Central memory CD4-positive, alpha-beta T cell (primary cell): ENCODE results near the gene PAQR9.

ENCODE experiments used
- DNase-seq: peaks from one replicate; pipeline ENCODE4 v3.0.0; 2022

Gene PAQR9

GRCh38 chr3:142950972-142951371 lies 12.5 kb downstream of the PAQR9 start:
- no peak for DNase-seq

DNA sequence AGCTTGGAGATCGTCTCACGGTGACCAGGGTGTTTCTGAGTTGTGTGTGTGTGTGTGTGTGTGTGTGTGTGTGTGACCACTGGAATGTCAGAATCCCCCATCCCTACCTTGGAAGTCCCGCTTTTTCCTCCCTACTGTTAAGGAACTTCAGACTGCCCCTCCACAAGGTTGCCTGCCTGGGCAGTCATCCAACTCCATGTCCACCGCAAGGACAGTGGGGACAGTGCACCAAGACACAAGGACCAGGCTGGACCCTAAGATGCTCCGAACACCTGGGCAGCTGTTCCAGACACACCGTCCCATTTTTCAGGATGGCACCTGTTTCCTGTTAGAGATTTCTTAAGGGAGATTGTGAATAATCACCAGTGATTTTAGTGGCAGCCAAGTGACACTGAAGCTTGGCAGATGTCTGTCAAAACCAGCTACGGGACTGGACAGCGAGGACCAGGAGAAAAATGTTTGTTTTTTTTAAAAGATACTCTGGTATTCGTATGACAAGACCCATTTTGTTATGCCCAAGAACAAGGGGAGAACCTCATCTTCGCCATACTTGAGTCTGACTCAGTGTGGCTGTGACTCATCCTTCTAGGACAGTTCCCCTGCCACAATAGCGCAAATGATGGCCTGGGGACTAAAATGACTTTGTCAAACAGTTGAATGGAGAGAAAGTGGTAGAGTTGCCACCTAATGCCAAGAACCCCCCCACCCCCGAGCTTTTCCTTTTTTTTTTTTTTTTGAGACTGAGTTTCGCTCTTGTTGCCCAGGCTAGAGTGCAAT lies 15.5 kb downstream of the PAQR9 start:
- DNase-seq = no peak

- DNase-seq = no peak
Observed at GRCh38 chr3:142947352-142947751, 16.1 kb downstream of the PAQR9 start.

DNA sequence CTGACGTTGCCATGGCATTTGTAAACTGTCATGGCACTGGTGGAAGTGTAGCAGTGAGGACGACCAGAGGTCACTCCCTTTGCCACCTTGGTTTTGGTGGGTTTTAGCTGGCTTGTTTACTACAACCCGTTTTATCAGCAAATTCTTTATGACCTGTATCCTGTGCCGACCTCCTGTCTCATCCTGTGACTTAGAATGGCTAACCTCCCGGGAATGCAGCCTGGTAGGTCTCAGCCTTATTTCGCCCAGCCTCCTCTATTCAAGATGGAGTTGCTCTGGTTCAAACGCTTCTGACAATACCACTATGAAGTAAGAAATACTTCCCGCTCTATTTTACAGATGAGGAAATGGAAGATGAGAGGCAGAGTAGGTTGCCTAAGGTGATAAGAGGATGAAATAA lies 16.6 kb downstream of the PAQR9 start:
- no peak for DNase-seq

DNA sequence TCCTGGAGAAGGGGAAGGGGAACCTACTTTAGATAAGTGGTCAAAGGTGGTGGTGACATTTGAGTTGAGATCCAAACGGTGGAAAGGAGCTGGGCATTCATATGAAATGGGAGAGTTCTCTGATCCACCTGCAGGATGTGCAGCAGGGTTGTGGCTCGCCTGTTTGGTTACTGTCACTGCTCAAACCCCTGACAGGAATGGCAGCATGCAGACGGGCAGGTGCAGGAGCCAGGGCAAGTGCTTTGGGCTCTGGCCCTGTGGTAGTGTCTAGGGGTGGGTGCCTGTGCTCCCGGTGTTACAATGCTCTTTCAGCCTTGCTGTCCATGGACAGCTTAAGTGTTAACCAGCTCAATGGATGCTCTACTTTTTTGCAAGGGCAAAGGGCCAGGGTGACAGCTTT lies 18.5 kb downstream of the PAQR9 start:
- no peak for DNase-seq

DNA sequence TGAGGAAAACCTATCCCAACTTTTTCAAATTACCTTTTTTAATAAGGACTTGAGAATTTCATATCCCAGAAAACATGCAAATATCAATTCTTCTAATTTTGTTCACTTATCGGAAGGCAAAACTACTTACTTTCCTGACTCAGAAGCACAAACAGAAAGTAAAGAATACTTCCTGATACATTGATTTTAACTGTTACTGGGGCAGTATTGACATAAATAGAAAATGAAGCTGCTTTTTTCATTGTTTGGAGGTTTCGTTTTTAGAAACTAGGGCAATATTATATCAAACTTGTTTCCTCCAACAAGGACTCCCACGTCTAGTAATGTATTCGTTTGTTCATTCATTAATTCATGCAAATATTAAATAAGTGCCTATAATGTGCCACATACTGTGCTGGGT lies 19.1 kb downstream of the PAQR9 start:
- no peak for DNase-seq

DNA sequence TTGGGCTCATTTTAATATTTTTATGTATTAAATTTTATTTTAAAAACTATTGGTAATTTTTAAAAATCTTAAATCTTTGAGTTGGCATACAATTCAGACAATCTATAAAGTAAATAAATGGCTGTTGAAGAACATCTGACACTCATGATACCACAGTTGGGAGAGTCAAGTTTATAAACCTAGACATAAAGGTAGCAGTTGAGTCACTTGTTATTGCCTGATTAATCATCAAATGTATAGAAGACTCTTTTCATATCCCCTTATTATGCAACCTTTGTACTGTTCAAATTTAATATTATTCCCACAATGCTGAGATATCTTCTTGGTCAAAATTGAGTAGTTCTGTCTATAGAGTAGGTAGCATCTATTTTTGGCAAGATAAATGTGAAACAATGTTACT lies 19.6 kb downstream of the PAQR9 start:
- DNase-seq = no peak

DNA sequence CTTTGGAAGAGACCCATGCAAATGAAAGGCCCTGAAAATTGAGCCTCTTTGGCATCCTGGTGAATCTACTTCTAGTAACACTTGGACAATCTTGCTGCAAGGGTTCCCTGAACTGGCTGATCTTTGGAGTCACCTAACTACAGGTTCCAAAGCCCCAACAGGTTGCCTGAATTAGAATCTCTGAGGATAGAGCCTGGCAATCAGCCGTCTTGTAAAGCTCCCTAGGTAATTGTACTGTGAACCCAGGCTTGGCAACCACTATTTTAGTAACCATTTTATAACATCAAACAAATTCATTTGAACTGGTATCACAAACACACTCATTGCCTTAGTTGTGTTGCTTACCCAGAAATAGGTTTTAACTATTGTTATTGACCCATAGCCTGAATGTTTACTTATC lies 20.1 kb downstream of the PAQR9 start:
- no peak for DNase-seq

- no peak for DNase-seq
Observed at GRCh38 chr3:142941373-142942123, 21.9 kb downstream of the PAQR9 start.

DNA sequence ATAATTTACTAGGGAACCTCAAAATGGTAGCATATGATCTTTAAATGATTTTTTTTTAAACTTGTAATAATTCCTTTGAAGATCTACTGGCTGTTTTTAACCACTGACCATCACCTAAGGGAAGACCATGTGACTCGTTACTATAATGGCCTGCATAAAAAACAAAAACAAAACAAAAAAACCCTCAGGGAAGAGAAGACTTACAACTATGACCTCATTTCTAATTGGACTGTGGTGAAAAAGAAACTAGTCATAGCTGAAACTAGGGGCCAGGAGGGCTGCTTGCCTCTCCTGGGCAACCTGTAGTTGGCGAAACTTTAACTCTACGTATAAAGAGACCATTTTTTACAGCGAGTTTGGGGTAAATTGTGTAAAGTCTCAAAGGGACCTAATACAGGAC lies 23.0 kb downstream of the PAQR9 start:
- DNase-seq = no peak

GRCh38 chr3:142940000-142940399 lies 23.5 kb downstream of the PAQR9 start:
- no peak for DNase-seq

- no peak for DNase-seq
Observed at GRCh38 chr3:142935963-142936362, 27.5 kb downstream of the PAQR9 start.

- DNase-seq = no peak
Observed at GRCh38 chr3:142934887-142935269, 28.6 kb downstream of the PAQR9 start.

GRCh38 chr3:142934128-142934886 lies 29.2 kb downstream of the PAQR9 start:
- DNase-seq = no peak

DNA sequence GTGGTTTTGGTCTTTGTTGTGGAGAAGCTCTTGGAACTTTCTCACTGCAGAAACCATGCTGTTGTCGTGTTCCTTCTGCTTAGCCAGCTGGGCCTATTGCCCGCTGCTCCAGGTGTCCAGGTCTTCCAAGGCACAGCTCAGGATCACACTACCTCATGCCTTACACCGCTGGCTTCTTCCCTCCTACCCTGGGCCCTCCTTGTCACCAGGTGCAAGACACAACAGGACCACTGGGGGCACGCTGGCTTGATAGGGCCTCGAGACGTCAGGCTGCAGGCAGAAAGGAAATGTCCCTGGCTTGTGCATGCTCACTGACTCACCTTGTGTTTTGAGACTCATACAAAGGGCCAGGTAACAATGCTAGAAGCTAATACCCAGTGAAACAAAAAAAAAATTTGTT lies 32.3 kb downstream of the PAQR9 start:
- DNase-seq = no peak

DNA sequence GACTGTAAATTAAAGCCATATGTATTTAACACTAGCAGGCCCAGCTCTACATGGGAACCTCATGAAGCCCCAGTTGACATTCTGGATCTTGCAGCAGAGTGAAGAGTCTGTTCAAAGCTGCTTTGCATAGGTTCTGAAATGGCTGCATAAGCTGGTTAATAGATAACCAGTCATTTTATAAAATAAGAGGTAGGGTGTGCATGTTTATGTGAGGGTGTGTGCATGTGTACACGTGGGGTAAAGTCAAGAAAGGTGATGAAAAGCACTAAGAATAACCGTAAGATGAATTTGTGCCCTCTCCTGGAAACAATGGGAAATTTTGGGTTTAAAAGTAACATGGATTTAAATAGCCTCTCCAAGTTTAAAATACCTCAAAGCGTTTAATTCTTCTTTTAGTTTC lies 33.0 kb downstream of the PAQR9 start:
- DNase-seq = no peak

DNA sequence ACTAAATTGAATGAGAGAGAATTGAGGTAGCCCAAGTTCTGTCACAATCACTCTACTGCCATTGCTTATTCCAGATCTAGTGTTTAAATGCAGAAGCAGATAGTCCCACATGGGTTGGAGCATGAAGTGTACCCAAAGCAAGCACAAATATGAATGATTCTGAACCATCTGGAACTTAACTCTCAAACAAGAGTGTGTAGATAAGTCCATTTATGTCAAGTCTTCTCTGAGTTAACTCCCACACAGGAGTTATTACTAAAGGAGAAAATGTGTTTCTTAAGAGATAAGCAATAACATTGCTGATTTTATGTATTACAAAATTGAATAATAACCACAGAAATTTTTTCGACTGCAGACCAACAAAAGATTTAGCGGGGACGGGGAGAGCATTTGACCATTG lies 33.6 kb downstream of the PAQR9 start:
- DNase-seq = no peak

GRCh38 chr3:142929109-142929508 lies 34.4 kb downstream of the PAQR9 start:
- DNase-seq = no peak

- no peak for DNase-seq
Observed at GRCh38 chr3:142926368-142926944, 37.0 kb downstream of the PAQR9 start.

DNA sequence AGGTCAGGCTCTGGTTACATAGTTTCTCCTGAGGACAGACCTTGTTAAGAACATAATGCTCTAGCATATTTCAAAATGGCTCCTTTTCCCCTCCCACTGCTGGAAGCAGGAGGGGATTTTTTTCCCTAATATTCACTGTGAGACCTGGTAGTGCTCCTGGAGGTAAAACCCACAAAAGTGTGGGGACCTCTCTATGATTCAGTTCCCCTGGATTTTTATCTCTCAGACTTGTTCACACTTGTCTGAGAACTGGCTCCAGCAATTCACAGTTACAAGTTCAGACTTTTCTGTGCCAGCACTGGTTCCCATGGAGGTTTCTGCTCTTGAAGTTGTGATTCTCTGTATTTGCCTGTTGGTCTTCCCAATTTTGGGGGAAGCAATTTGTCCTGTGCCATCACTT lies 38.3 kb downstream of the PAQR9 start:
- DNase-seq = no peak

GRCh38 chr3:142923694-142924093 lies 39.8 kb downstream of the PAQR9 start:
- no peak for DNase-seq

DNA sequence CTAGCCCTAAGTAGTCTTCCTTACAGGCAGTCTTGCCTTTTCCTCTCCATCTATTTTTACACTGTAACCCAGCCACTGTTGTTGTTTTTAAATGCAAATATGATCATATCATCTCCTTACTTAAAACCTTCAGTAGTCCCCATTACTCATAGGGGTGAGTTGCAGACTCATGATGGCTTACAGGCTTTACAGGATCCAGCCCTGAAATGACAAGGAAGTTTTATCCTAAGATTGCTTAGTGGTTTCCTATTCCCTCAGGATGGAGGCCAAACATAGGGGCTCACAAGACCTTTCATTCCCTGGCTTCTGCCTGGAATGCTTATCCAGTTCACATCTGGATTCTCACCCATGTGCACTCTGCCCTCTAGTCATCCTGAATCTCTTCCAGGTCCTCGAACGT lies 46.9 kb downstream of the PAQR9 start:
- DNase-seq = no peak

DNA sequence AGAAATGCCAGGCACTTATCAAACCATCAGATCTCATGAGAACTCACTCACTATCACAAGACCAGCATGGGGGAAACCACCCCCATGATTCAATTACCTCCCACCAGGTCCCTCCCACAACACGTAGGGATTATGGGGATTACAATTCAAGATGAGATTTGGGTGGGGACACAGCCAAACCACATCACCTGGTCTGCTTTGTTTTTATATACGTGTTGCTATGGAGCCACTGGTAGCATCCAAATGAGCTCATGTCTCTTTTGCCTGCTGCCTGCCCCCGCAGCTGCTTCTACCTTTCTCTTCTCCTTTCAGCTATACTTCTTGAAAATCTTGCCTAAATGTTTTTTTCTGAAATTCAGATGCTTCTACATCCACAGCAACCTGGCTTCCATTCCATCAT lies 47.8 kb downstream of the PAQR9 start:
- DNase-seq = no peak
